ENCODE results near the gene AGAP2. TPM values are rescaled to one million over a fixed set of nuclear protein-coding genes. Genes with fewer than 3 reads are reported as not detected.
A peak's percentile ranks its signal among the peaks of the same experiment; 100 is the strongest.

Gene AGAP2
- total RNA-seq, 4 donors from 2014 or later = 0.29 to 6.3 (median 2.6) TPM

DNA sequence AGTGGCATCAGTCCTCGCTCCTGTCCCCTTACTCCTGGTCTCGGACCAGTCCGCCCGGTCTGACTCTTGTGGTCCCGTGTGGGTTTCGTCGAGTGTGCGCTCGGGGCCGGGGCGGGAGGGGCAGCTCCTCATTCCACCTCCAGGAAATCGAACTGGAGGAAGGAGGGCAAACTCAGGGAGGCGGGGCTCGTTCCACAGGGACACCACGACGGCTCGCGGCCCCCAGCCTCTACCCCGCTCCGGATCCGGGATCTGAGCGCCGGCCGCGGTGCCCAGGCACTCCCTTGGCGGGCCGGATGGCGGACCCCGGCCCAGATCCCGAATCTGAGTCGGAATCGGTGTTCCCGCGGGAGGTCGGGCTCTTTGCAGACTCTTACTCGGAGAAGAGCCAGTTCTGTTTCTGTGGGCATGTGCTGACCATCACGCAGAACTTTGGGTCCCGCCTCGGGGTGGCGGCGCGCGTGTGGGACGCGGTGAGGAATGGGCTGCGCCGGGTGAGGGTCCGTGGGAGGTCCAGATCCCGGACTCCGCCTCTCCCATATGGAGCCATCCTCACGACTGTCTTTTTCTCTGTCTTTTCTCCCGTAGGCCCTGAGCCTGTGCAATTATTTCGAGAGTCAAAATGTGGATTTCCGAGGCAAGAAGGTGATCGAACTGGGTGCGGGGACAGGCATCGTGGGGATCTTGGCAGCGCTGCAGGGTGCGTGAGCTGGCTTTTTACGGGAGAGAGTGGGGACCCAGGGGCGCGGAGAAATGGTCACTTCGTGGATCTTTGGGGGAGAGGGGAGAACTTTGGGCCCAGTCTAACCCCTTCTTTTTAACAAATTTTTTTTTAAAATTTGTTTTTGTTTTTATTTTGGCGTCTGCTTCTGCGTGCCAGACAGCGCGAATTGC, 34.1 kb upstream of the AGAP2 start, which contains the start of gene EEF1AKMT3:
Gene EEF1AKMT3, plus strand, starts transcription at position 186 of the 894 bp plus-strand sequence. Its CDS starts 111 bp downstream, at position 297.
- TF ChIP-seq POLR2A (IDR thresholded peaks at IDR 0.05) (no peak), CTCF (IDR thresholded peaks at IDR 0.05) (no peak)
- H3K9me3 ChIP-seq = no peaks in the 10 kb centered on the region
- peaks cover 0 to 8% of the 10 kb centered on the region in 2 donors for H3K4me1 ChIP-seq
- intact Hi-C loops (cut with DNase I; ENCODE audit: low total_unique reads) = no loop called here
- H3K27ac ChIP-seq = peak within 1 kb of the TSS; percentile 89 to 96
- peak within 1 kb of the TSS; percentile 63 to 64 for H3K4me3 ChIP-seq
- H3K27me3 ChIP-seq = no peaks in the 10 kb centered on the region
- DNase-seq = peak; percentile 61 to 63
- H3K36me3 ChIP-seq = no peaks in the 10 kb centered on the region

GRCh38 chr12:57771873-57772428, 33.4 kb upstream of the AGAP2 start, which contains the start of gene METTL1:
METTL1 (minus strand) TSS chr12:57772105; CDS start chr12:57772083, 22 bp downstream.
- TF ChIP-seq CTCF (IDR thresholded peaks at IDR 0.05) = peak in 2 of 4 experiments; percentile 10 to 53
- peak in 1 of 2 donors; percentile 65 for TF ChIP-seq POLR2A (IDR thresholded peaks at IDR 0.05)
- peak; percentile 95 to 96 for DNase-seq
- H3K9me3 ChIP-seq = no peaks in the 10 kb centered on the region
- peaks cover 0 to 8% of the 10 kb centered on the region in 2 donors for H3K4me1 ChIP-seq
- peak within 1 kb of the TSS; percentile 89 to 96 for H3K27ac ChIP-seq
- H3K36me3 ChIP-seq = no peaks in the 10 kb centered on the region
- no peaks in the 10 kb centered on the region for H3K27me3 ChIP-seq
- intact Hi-C loops (cut with DNase I; ENCODE audit: low total_unique reads) = no loop called here
- peak within 1 kb of the TSS; percentile 63 to 64 for H3K4me3 ChIP-seq

- no peaks in the 10 kb centered on the region for H3K9me3 ChIP-seq
- H3K36me3 ChIP-seq = no peaks in the 10 kb centered on the region
- peak; percentile 92 to 93 for DNase-seq
- peak overlapping the region; percentile 63 to 64 for H3K4me3 ChIP-seq
- H3K27me3 ChIP-seq = no peaks in the 10 kb centered on the region
- peak overlapping the region; percentile 89 to 96 for H3K27ac ChIP-seq
- intact Hi-C loops (cut with DNase I; ENCODE audit: low total_unique reads) = no loop called here
- peaks cover 0 to 8% of the 10 kb centered on the region in 2 donors for H3K4me1 ChIP-seq
- TF ChIP-seq POLR2A (IDR thresholded peaks at IDR 0.05) (no peak), CTCF (IDR thresholded peaks at IDR 0.05) (no peak)
Observed at GRCh38 chr12:57771236-57771872, 32.8 kb upstream of the AGAP2 start.

- Histone ChIP-seq H3K27ac (no peak overlapping the region), H3K4me1 (peaks cover 0 to 10% of the 10 kb centered on the region in 2 donors), H3K4me3 (no peak overlapping the region), H3K36me3 (no peaks in the 10 kb centered on the region), H3K27me3 (no peaks in the 10 kb centered on the region), H3K9me3 (no peaks in the 10 kb centered on the region)
- DNase-seq = no peak
- intact Hi-C loops (cut with DNase I; ENCODE audit: low total_unique reads) = no loop called here
- TF ChIP-seq POLR2A (IDR thresholded peaks at IDR 0.05) (no peak), CTCF (IDR thresholded peaks at IDR 0.05) (no peak)
Observed at GRCh38 chr12:57770734-57771133, 32.2 kb upstream of the AGAP2 start.
